ENCODE data around the gene IRS2.

GRCh38 chr13:109719962-109720646 lies 66.3 kb downstream of the IRS2 start:
- TF ChIP-seq CTCF (IDR thresholded peaks at IDR 0.05), result no peak
- TF ChIP-seq POLR2A (IDR thresholded peaks at IDR 0.05), result no peak
- TF ChIP-seq POLR2AphosphoS5 (IDR thresholded peaks at IDR 0.05), result no peak

All from breast epithelium (tissue), 3 donors.